SKM-1 (cell line): ENCODE measurements around the gene RNU1-4.
"Not testable (repeated sequence)": the region's sequence is repeated elsewhere in the genome, so short reads cannot be mapped to it uniquely, and the experiment has no call there.

Experiments used
- DNase-seq: peaks from one replicate; lab custom pipeline; 2025; ENCODE audit not compliant: unreplicated experiment; lab: John Stamatoyannopoulos, UW

Gene RNU1-4

GRCh38 chr1:16707130-16708093, 32.9 kb upstream of the RNU1-4 start:
- not testable (repeated sequence) for DNase-seq

GRCh38 chr1:16708704-16709103, 31.6 kb upstream of the RNU1-4 start:
- DNase-seq, result not testable (repeated sequence)

- not testable (repeated sequence) for DNase-seq
Measured at GRCh38 chr1:16709659-16710087, 30.6 kb upstream of the RNU1-4 start.

GRCh38 chr1:16710618-16711017, 29.7 kb upstream of the RNU1-4 start:
- DNase-seq, result not testable (repeated sequence)

GRCh38 chr1:16712131-16712530, 28.2 kb upstream of the RNU1-4 start:
- not testable (repeated sequence) for DNase-seq

- not testable (repeated sequence) for DNase-seq
Measured at GRCh38 chr1:16712582-16712981, 27.7 kb upstream of the RNU1-4 start.

GRCh38 chr1:16712984-16713383, 27.3 kb upstream of the RNU1-4 start:
- DNase-seq, result not testable (repeated sequence)

GRCh38 chr1:16713480-16713879, 26.8 kb upstream of the RNU1-4 start:
- not testable (repeated sequence) for DNase-seq

GRCh38 chr1:16716691-16717335, 23.5 kb upstream of the RNU1-4 start:
- no peak for DNase-seq

- DNase-seq, result no peak
Measured at GRCh38 chr1:16717336-16718098, 22.8 kb upstream of the RNU1-4 start.

- DNase-seq, result not testable (repeated sequence)
Measured at GRCh38 chr1:16718099-16718907, 22.0 kb upstream of the RNU1-4 start.

GRCh38 chr1:16718908-16719533, 21.3 kb upstream of the RNU1-4 start:
- DNase-seq, result no peak

GRCh38 chr1:16719571-16720350, 20.6 kb upstream of the RNU1-4 start:
- no peak for DNase-seq

GRCh38 chr1:16720351-16721223, 19.7 kb upstream of the RNU1-4 start:
- DNase-seq, result no peak

GRCh38 chr1:16721871-16722641, 18.3 kb upstream of the RNU1-4 start:
- DNase-seq, result no peak

- DNase-seq, result no peak
Measured at GRCh38 chr1:16724718-16725438, 15.4 kb upstream of the RNU1-4 start.
